ENCODE measurements around the gene OIT3. TPM values are rescaled to one million over a fixed set of nuclear protein-coding genes. Genes with fewer than 3 reads are reported as not detected.

The OIT3 gene
- total and polyA plus RNA-seq, 2 donors (not counting 3 experiments of a cell fraction or from before 2014, with no cell fraction given) = 0.15 TPM; not detected in 1

DNA sequence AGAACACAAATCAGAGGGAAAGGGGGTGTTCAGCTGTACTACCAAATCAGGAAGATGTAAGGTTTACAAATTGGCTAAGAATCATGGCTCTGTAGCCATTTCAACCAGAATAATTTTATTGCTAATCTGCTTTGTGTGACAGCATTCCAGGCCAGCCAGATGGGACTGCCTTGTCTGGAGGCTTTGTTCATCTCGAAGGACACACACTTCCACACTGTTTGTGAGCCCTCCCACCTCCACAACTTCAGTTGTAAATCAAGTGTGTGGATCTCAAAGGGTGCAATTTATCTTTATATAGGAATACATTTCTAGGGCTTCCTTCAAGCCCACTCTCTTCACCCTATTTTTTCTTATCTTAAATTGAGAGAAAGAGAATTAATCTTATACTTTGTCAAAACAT lies 6.9 kb upstream of the OIT3 start:
- TF ChIP-seq CTCF (IDR thresholded peaks at IDR 0.05; ENCODE audit: extremely low read depth in 1 of 2, insufficient read depth in 1 of 2, low read depth in 1 of 2, low read length in 2 of 2) = no peak
- TF ChIP-seq POLR2A (IDR thresholded peaks at IDR 0.05; ENCODE audit: low read depth, low read length) = no peak
- no peak for TF ChIP-seq FOS (IDR thresholded peaks at IDR 0.05; ENCODE audit: borderline replicate concordance, insufficient read depth, low read length)
- TF ChIP-seq EZH2 (IDR thresholded peaks at IDR 0.05; ENCODE audit: borderline replicate concordance, low read depth, low read length, severe bottlenecking) = no peak
- no peak for TF ChIP-seq GATA2 (IDR thresholded peaks at IDR 0.05; ENCODE audit: insufficient read depth, insufficient read length, low read depth, low read length)
- no peak for TF ChIP-seq POLR2AphosphoS5 (IDR thresholded peaks at IDR 0.05; ENCODE audit: insufficient read depth, low read depth, low read length)
- no peak for TF ChIP-seq JUN (IDR thresholded peaks at IDR 0.05; ENCODE audit: borderline replicate concordance, insufficient read depth, insufficient read length, low read depth)
- TF ChIP-seq, protein P1, sequence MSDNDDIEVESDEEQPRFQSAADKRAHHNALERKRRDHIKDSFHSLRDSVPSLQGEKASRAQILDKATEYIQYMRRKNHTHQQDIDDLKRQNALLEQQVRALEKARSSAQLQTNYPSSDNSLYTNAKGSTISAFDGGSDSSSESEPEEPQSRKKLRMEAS (IDR thresholded peaks at IDR 0.05; ENCODE audit: insufficient read depth, insufficient read length) = no peak
- Histone ChIP-seq H3K4me1 (ENCODE audit: control insufficient read depth, extremely low read depth, insufficient read depth, low read length) (peaks cover 25% of the 10 kb centered on the region), H3K9ac (replicated peaks; ENCODE audit: extremely low read depth, insufficient read depth, low read length) (peak overlapping the region; percentile 61), H3K27ac (ENCODE audit: insufficient read depth, low read depth, low read length) (peak overlapping the region; percentile 95), H3K36me3 (ENCODE audit: control insufficient read depth in 2 of 2, extremely low read depth in 1 of 2, insufficient read depth in 2 of 2, low read length in 2 of 2) (no peaks in the 10 kb centered on the region), H3K9me3 (replicated peaks; ENCODE audit: control insufficient read depth, insufficient read depth, low read length) (no peaks in the 10 kb centered on the region), H3K4me3 (replicated peaks in 1 of 3; ENCODE audit: insufficient read depth in 1 of 3, low read depth in 1 of 3, low read length in 3 of 3) (peak overlapping the region in 1 of 3 experiments; percentile 47), H3K4me2 (ENCODE audit: insufficient read depth, low read length) (peak overlapping the region; percentile 75), H3K79me2 (ENCODE audit: control insufficient read depth, insufficient read depth, low read length) (no peaks in the 10 kb centered on the region), H3K9me1 (replicated peaks; ENCODE audit: control insufficient read depth, extremely low read depth, insufficient read depth, low read length) (no peaks in the 10 kb centered on the region), H2AFZ (ENCODE audit: low read depth, low read length) (peak overlapping the region; percentile 53), H4K20me1 (replicated peaks; ENCODE audit: control insufficient read depth, extremely low read depth, insufficient read depth, low read length) (no peaks in the 10 kb centered on the region), H3K27me3 (ENCODE audit: control insufficient read depth in 2 of 2, insufficient read depth in 2 of 2, low read length in 2 of 2) (no peaks in the 10 kb centered on the region)
- DNase-seq (ENCODE audit: low read depth, low spot score) (no peak), FAIRE-seq (peak; percentile 31)
- TSS peak; percentile 96 for BruUV-seq (replicated peaks)
- dilution Hi-C loops (cut with MboI; ENCODE audit: extremely low pct_ligation_motif_present, low sequenced_read_pairs) = no loop called here
- intact Hi-C loops (cut with micrococcal nuclease) = loop anchor here (1.0 to 5.0 kb wide), 3 partner anchors 158 to 261 kb away; partner anchors contain the start of gene MCU
- POLR2A ChIA-PET = no interaction called here
- CTCF ChIA-PET = no interaction called here

All from endothelial cell of umbilical vein (primary cell).